NB4 (cell line): Measurements from ENCODE around the gene TANC1.

Experiments
- CTCF ChIP-seq: IDR thresholded peaks from one replicate; pipeline ENCODE4 v1.5.1; 2012; ENCODE audit warnings: low read depth, low read length
- MYC ChIP-seq: IDR thresholded peaks from 2 replicates; pipeline ENCODE4 v1.6.1; 2011; ENCODE audit warnings: low read depth, low read length

- TF ChIP-seq CTCF = no peak
- no peak for TF ChIP-seq MYC
Observed at GRCh38 chr2:158953926-158954763, 14.3 kb upstream of the TANC1 start.
